LNCaP clone FGC (cell line): Measurements from ENCODE around the gene NFAM1.

Experiments used
- DNase-seq: peaks from one replicate; pipeline ENCODE4 v3.0.0-alpha.2; 2011; ENCODE audit warnings: low read depth
- H3K4me3 ChIP-seq: 2 replicates; pipeline ENCODE4 v1.5.1; 2011; ENCODE audit warnings: mild to moderate bottlenecking, low read depth, low read length, control low read depth
- TF ChIP-seq, protein P1 (sequence below): IDR thresholded peaks from 2 replicates; pipeline ENCODE4 v1.5.1; 2012; ENCODE audit warnings: mild to moderate bottlenecking; ENCODE audit not compliant: control insufficient read depth, insufficient read depth; ENCODE audit errors: extremely low read depth

NFAM1 gene

DNA sequence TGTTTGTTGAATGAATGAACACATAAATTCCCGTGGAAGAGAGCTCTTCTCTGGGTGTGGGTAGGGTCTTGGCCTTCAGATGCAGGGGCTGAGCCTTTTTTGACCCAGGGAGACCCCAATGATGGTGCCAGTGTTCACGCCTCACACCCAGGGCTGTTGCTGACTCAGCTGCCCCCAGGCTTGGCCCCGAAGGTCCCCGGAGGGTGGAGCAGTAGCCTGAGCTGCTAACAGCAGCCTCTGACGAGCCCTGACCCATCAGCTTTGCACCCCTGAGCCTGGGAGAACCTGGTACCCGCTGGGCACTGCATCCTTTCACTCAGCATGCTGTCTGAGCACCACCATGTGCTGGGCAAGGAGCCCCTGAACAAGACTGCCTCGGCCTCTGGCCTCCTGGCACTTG is 23.9 kb downstream of the NFAM1 start:
- no peak overlapping the region for H3K4me3 ChIP-seq
- TF ChIP-seq, protein P1, sequence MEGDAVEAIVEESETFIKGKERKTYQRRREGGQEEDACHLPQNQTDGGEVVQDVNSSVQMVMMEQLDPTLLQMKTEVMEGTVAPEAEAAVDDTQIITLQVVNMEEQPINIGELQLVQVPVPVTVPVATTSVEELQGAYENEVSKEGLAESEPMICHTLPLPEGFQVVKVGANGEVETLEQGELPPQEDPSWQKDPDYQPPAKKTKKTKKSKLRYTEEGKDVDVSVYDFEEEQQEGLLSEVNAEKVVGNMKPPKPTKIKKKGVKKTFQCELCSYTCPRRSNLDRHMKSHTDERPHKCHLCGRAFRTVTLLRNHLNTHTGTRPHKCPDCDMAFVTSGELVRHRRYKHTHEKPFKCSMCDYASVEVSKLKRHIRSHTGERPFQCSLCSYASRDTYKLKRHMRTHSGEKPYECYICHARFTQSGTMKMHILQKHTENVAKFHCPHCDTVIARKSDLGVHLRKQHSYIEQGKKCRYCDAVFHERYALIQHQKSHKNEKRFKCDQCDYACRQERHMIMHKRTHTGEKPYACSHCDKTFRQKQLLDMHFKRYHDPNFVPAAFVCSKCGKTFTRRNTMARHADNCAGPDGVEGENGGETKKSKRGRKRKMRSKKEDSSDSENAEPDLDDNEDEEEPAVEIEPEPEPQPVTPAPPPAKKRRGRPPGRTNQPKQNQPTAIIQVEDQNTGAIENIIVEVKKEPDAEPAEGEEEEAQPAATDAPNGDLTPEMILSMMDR, result no peak

DNA sequence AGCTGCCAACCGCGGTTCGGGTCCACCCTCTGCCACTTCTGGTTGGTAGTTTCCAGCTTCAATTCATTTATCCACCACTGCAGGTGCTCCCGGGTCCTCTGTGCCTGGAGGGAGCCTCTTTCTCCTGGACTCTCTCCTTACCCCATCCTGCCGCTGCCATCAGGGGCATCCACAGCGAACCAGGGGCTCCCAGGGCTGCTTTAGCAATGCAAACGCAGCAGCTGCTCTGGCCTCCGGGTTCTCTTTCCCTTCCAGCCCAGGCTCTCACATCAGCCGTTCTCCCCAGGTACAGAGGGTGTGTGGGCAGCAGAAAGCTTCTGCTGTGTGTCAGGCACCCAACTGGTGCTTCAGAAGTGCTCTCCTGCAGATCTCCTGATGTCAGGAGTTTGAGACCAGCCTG is 27.9 kb downstream of the NFAM1 start:
- TF ChIP-seq, protein P1, result no peak
- H3K4me3 ChIP-seq, result no peak overlapping the region
- no peak for DNase-seq

More for the DNA sequence above, 23.9 kb downstream of the NFAM1 start:
- DNase-seq, result no peak

DNA sequence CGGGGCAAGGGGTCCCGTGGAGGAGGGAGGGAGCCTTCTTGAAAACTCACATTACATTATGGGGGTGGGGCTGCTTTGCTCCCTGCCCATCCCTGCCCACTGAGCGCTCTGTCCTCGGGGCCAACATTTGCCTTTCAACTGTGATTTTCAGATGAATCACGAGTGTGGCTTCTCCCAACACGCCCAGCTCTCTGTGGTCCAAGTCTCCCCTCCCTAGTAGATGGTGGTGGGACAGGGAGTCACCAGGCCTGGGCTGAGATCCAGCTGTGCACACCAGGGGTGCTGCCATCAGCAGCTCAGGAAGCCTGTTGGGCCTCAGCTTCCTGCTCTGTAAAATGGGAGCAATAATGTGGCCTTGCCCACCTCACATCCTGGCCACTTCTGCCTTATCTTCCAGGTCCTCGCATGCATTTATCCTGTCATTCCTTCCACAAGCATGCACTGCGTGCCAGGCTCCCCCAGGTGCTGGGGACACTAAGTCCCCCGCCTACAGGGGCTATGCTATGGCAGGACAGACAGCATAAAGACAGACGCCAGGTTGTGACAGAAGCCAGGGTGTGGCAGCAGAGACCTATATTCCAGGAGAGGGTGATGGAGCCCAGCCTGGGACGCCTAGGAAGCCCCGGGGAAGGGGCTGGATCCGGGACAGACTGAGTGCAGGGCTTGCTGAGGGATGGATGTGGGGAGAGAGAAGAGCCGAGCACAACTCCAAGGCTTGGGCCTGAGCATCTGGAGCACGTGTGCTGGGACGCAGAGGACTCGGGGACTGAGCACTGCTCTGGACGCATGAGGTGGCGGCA is 30.5 kb downstream of the NFAM1 start:
- no peak for DNase-seq
- TF ChIP-seq, protein P1, result no peak
- no peak overlapping the region for H3K4me3 ChIP-seq

DNA sequence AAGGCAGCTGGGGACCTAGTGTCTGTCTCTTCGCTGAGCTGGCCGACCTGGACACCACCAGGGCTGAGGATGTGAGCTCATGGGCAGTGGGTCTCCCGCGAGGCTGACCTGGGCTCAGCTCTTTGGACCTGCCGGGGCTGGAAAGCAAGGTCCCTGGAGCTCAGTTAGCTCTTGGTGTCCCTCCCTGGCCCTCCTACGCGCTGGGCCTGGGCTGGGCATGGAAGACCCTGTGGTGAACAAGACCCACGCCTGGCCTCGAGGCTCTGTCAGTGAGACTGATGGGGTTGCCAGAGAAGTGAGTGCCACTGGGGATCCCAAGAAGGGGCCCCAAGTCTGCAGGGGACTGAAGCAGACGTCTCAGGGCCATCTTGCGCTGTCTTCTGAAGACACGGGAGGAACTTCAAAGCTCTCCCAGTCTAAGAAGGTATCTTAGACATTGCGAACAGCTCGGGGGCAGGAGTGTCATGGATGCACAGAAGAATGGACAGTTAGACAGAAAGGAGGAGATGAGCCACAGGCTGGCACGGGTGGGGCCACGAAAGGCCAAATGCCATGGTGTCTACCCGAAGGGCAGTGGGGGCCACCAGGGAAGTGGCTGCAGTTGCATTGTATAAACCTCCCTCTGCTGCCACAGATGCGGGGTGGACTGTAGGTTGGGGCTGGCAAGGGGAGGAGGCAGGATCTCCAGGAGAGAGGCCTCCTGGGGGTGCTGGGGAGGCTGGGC is 31.2 kb downstream of the NFAM1 start:
- H3K4me3 ChIP-seq, result no peak overlapping the region
- TF ChIP-seq, protein P1, result no peak
- DNase-seq, result no peak

DNA sequence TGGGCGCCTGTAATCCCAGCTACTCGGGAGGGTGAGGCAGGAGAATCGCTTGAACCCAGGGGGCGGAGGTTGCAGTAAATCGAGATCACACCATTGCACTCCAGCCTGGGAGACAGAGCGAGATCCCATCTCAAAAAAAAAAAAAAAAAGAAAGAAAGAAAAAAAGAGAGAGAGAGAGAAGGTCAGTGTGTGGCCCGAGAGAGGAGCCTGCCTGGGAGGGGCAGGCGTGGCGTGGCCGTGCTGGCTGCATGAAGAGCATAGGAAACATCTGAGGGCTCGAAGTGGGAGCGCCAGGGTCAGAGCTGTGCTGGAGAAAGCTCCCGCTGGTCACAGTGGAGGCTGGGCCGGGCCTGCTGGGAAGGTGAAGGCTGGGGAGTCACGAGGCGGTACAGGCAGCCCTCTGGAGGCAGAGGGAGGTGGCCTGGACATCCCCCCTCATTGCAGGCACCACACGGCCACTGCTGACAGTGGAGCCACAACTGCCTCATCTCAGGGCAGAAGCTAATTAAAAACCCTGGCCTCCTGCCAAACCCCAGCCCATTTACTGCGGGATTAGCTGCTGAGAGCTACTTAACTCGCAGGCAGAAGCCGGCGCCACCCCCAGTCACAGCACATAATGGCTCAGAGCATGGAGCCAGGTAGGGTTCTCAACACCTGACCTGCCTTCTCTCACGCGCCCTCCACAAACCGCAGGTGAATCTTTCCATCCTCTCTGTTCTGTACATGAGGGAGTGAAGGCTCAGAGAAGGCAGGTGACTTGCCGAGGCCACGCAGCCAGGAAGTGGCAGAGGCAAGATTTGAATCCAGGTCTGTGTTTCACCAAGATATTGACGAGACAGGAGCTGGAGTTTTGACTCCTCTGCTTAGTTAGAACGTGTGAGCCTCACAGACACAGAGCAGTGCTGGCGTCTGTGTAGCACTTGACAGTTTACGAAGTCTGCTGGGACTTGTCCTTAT is 32.6 kb downstream of the NFAM1 start:
- DNase-seq, result no peak
- H3K4me3 ChIP-seq, result no peak overlapping the region
- TF ChIP-seq, protein P1, result no peak

DNA sequence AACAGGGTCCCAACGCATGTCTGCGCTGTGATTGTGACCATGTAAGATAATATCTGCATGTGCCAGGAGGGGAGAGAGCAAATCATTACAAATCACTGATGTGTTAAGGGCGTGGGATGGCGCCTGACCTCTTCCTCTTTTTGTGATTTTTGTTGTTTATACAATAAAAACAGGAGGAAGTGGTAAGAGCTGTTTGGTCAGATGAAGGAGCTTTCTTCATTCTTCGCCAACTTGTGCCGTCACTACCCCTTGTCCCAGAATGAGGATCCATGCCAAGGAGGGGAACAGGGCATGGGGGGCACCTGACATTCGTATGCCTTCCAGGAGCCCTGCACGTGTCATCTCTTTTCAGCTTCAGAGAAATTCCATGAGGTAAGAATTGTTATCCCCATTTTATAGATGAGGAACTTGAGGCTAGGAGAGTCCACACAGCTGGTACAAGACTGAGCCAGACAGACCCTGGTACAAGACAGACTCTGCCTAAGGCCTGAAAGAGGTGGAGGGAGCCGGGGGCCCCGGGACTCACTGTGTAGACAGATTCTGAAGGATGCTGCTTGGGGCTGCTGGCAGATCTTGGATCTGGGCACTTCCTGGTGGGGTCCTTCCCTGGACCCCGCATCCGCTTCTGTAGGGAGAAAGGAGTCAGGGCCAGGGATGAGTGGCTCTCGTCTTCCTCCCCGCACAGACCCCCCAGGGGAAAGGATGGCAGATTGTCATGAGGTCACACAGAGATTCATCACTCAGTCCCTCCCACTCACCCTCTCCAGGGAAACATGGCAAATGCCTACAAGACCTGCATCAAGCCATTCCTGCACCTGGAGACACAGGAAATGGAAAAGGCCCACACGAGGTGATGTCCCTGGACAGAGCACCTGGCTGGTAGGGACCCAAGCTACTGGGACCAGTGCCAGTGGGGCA is 34.6 kb downstream of the NFAM1 start:
- H3K4me3 ChIP-seq, result no peak overlapping the region
- TF ChIP-seq, protein P1, result no peak
- no peak for DNase-seq
